Endothelial cell of umbilical vein (primary cell): ENCODE measurements around the gene DNAJC7. TPM values are rescaled to one million over a fixed set of nuclear protein-coding genes. Genes with fewer than 3 reads are reported as not detected.

Experiments used
- BruUV-seq: library from RNA; stranded (reverse); fragments of 400-500 nt; replicated peaks from 2 replicates; lab custom pipeline; 2021; lab: Mats Ljungman, UMichigan
- CTCF ChIA-PET: fragments of 300-600, 350-600 bp; sonication (Branson Sonifier 250); formaldehyde crosslinking; loops from one replicate; lab custom pipeline; 2021; ENCODE audit warnings: antibody characterized with exemption, inconsistent platforms; lab: Charles Lee
- POLR2A ChIA-PET: fragments of 300-600, 350-600 bp; sonication (Branson Sonifier 250); formaldehyde crosslinking; loops from one replicate; lab custom pipeline; 2021; ENCODE audit warnings: antibody characterized with exemption, inconsistent platforms; lab: Charles Lee
- DNase-seq: peaks from one replicate; pipeline ENCODE4 v3.0.0-alpha.2; 2011; ENCODE audit warnings: low read depth, low spot score
- FAIRE-seq: peaks from 2 replicates; lab custom pipeline; 2011; peaks lifted over from hg19 to GRCh38; lab: Jason Lieb, UNC
- H2AFZ ChIP-seq: 2 replicates; pipeline ENCODE4 v1.6.0; 2012; ENCODE audit warnings: low read depth, low read length, control low read depth, inconsistent platforms
- H3K27ac ChIP-seq: 2 replicates; pipeline ENCODE4 v1.5.1; 2011; ENCODE audit warnings: low read depth, mild to moderate bottlenecking, control low read depth, low read length, moderate library complexity; ENCODE audit not compliant: insufficient read depth
- H3K27me3 ChIP-seq, 2 experiments: 2 replicates each; pipeline versions ENCODE4 v1.6.0 to v1.6.1; 2011; ENCODE audit warnings: low read length in 2 of 2, mixed read lengths in 1 of 2; ENCODE audit not compliant: control insufficient read depth in 2 of 2, insufficient read depth in 2 of 2
- H3K36me3 ChIP-seq, 2 experiments: 2 replicates in 1 of 2; 3 replicates in 1 of 2; pipeline ENCODE4 v1.5.1; 2011; ENCODE audit warnings: low read length in 2 of 2, mild to moderate bottlenecking in 1 of 2, moderate library complexity in 1 of 2; ENCODE audit not compliant: control insufficient read depth in 2 of 2, insufficient read depth in 2 of 2; ENCODE audit errors: extremely low read depth in 1 of 2
- H3K4me1 ChIP-seq: 3 replicates; pipeline ENCODE4 v1.5.1; 2011; ENCODE audit warnings: mild to moderate bottlenecking, low read length; ENCODE audit not compliant: control insufficient read depth, insufficient read depth; ENCODE audit errors: extremely low read depth
- H3K4me2 ChIP-seq: 2 replicates; pipeline ENCODE4 v1.6.1; 2011; ENCODE audit warnings: low read length, control low read depth, mixed read lengths; ENCODE audit not compliant: insufficient read depth
- H3K4me3 ChIP-seq, 3 experiments: fragments of 200-600 bp in 1 of 3; sonication (generic), shearing (Covaris generic) in 1 of 3; replicated peaks in 1 of 3; 2 replicates each; pipeline ENCODE4 v1.5.1; 2011 to 2016; ENCODE audit warnings: control low read depth in 3 of 3, low read length in 3 of 3, mild to moderate bottlenecking in 2 of 3, inconsistent platforms in 1 of 3, low read depth in 1 of 3, moderate library complexity in 1 of 3; ENCODE audit not compliant: insufficient read depth in 1 of 3
- H3K79me2 ChIP-seq: 2 replicates; pipeline ENCODE4 v1.6.0; 2012; ENCODE audit warnings: low read length, inconsistent platforms; ENCODE audit not compliant: control insufficient read depth, insufficient read depth
- H3K9ac ChIP-seq: replicated peaks from 2 replicates; pipeline ENCODE3; 2011; ENCODE audit warnings: low read length, control low read depth; ENCODE audit not compliant: insufficient read depth; ENCODE audit errors: extremely low read depth
- H3K9me1 ChIP-seq: replicated peaks from 3 replicates; pipeline ENCODE4 v1.6.0; 2011; ENCODE audit warnings: mild to moderate bottlenecking, low read length; ENCODE audit not compliant: control insufficient read depth, insufficient read depth; ENCODE audit errors: extremely low read depth
- H3K9me3 ChIP-seq: replicated peaks from 2 replicates; pipeline ENCODE4 v1.5.1; 2012; ENCODE audit warnings: low read length, inconsistent platforms; ENCODE audit not compliant: control insufficient read depth, insufficient read depth
- H4K20me1 ChIP-seq: replicated peaks from 2 replicates; pipeline ENCODE3; 2011; ENCODE audit warnings: mild to moderate bottlenecking, low read length; ENCODE audit not compliant: control insufficient read depth, insufficient read depth; ENCODE audit errors: extremely low read depth
- CTCF ChIP-seq, 2 donors: IDR thresholded peaks; 1 replicate in 1 of 2; 2 replicates in 1 of 2; pipeline ENCODE4 v1.5.1; 2011; ENCODE audit warnings: low read length in 2 of 2, mild to moderate bottlenecking in 2 of 2, moderate library complexity in 2 of 2, control low read depth in 1 of 2, inconsistent platforms in 1 of 2, low read depth in 1 of 2; ENCODE audit not compliant: insufficient read depth in 1 of 2; ENCODE audit errors: extremely low read depth in 1 of 2
- EZH2 ChIP-seq: IDR thresholded peaks from 2 replicates; pipeline ENCODE4 v1.6.1; 2012; ENCODE audit warnings: borderline replicate concordance, low read depth, mild to moderate bottlenecking, moderate library complexity, low read length, inconsistent platforms; ENCODE audit not compliant: severe bottlenecking
- FOS ChIP-seq: IDR thresholded peaks from 2 replicates; pipeline ENCODE4 v1.6.1; 2011; ENCODE audit warnings: mild to moderate bottlenecking, low read length, moderate library complexity, borderline replicate concordance; ENCODE audit not compliant: insufficient read depth
- GATA2 ChIP-seq: IDR thresholded peaks from 2 replicates; pipeline ENCODE4 v1.7.0; 2011; ENCODE audit warnings: low read depth, mild to moderate bottlenecking, moderate library complexity, mixed read lengths, low read length; ENCODE audit not compliant: insufficient read length, insufficient read depth
- JUN ChIP-seq: IDR thresholded peaks from 2 replicates; pipeline ENCODE4 v1.6.1; 2011; ENCODE audit warnings: borderline replicate concordance, low read depth; ENCODE audit not compliant: insufficient read length, insufficient read depth
- MAX ChIP-seq: IDR thresholded peaks from 2 replicates; pipeline ENCODE4 v1.6.1; 2011; ENCODE audit not compliant: insufficient read depth, insufficient read length
- MYC ChIP-seq: IDR thresholded peaks from one replicate; pipeline ENCODE4 v1.6.1; 2011; ENCODE audit warnings: mild to moderate bottlenecking, low read depth, low read length
- POLR2A ChIP-seq: IDR thresholded peaks from 2 replicates; pipeline ENCODE4 v1.6.1; 2012; ENCODE audit warnings: low read depth, mild to moderate bottlenecking, control low read depth, low read length
- POLR2AphosphoS5 ChIP-seq: IDR thresholded peaks from 2 replicates; pipeline ENCODE4 v1.6.1; 2012; ENCODE audit warnings: low read depth, mild to moderate bottlenecking, control low read depth, low read length, moderate library complexity; ENCODE audit not compliant: insufficient read depth
- dilution Hi-C: fragments of 300-500 bp; cut with MboI; formaldehyde crosslinking; loops from one replicate; pipeline ENCODE4 v1.15.0; 2019; ENCODE audit warnings: low sequenced_read_pairs; ENCODE audit not compliant: extremely low pct_ligation_motif_present
- intact Hi-C: fragments of 100-400 bp; cut with micrococcal nuclease; formaldehyde crosslinking; loops from one replicate; pipeline ENCODE4 v1.10.0; 2022
- polyA plus RNA-seq, 4 experiments: library from polyadenylated mRNA; depleted of rRNA in 3 of 4; stranded (reverse) in 3 of 4; unstranded in 1 of 4; fragments of >200 nt; gene quantifications; 2 replicates each; pipeline versions ENCODE4 v1.2.1 to v1.2.3, GENCODE V29; 2011 to 2012; ENCODE audit warnings: missing spikeins in 1 of 4
- total RNA-seq: library from RNA; stranded (reverse); gene quantifications from 2 replicates; pipeline ENCODE4 v1.2.3, GENCODE V29; 2021

DNAJC7 gene
- total and polyA plus RNA-seq, 2 donors (not counting 3 experiments of a cell fraction or from before 2014, with no cell fraction given), result 19.8 to 111 TPM

GRCh38 chr17:42051645-42052044, 34.4 kb upstream of the DNAJC7 start:
- Histone ChIP-seq H4K20me1 (no peaks in the 10 kb centered on the region), H3K79me2 (no peaks in the 10 kb centered on the region), H3K4me3 (no peak overlapping the region), H3K9me1 (no peaks in the 10 kb centered on the region), H2AFZ (no peak overlapping the region), H3K27me3 (peaks cover 31 to 44% of the 10 kb centered on the region in 2 experiments), H3K9ac (no peak overlapping the region), H3K4me1 (no peaks in the 10 kb centered on the region), H3K36me3 (no peaks in the 10 kb centered on the region), H3K4me2 (no peak overlapping the region), H3K9me3 (no peaks in the 10 kb centered on the region), H3K27ac (no peak overlapping the region)
- ChIA-PET POLR2A (no interaction called here), CTCF (interaction anchor here (1.3 to 1.7 kb wide), 4 partner anchors 12 to 64 kb away, joined by 3 to 9 read pairs (median 4); no protein-coding TSS in a partner anchor)
- BruUV-seq, result no TSS peak
- dilution Hi-C loops (no loop called here), intact Hi-C loops (no loop called here)
- FAIRE-seq (no peak), DNase-seq (no peak)
- TF ChIP-seq POLR2AphosphoS5, result no peak
- no peak for TF ChIP-seq GATA2
- TF ChIP-seq MYC, result no peak
- no peak for TF ChIP-seq FOS
- TF ChIP-seq POLR2A, result no peak
- TF ChIP-seq JUN, result no peak
- no peak for TF ChIP-seq MAX
- no peak for TF ChIP-seq EZH2
- no peak for TF ChIP-seq CTCF (IDR thresholded peaks at IDR 0.05; ENCODE audit: extremely low read depth in 1 of 2, insufficient read depth in 1 of 2, low read depth in 1 of 2, low read length in 2 of 2)
